Fibroblast of lung (primary cell): Measurements from ENCODE around the gene THPO.

Experiments
- CTCF ChIP-seq, 2 donors: IDR thresholded peaks in 1 of 2; conservative IDR thresholded peaks in 1 of 2; 1 replicate in 1 of 2; 2 replicates in 1 of 2; pipeline ENCODE4 v1.5.1; 2011 to 2012; ENCODE audit warnings: low read length in 2 of 2, control low read depth in 1 of 2, inconsistent platforms in 1 of 2, low read depth in 1 of 2, mild to moderate bottlenecking in 1 of 2
- EZH2 ChIP-seq: IDR thresholded peaks from 2 replicates; pipeline ENCODE4 v1.5.1; 2012; ENCODE audit warnings: low read length, control low read depth, mild to moderate bottlenecking; ENCODE audit errors: missing control alignments

GRCh38 chr3:184328516-184328915 lies 49.5 kb downstream of the THPO start:
- TF ChIP-seq CTCF (conservative IDR thresholded peaks at IDR 0.05 in 1 of 2, IDR thresholded peaks at IDR 0.05 in 1 of 2; ENCODE audit: low read depth in 1 of 2, low read length in 2 of 2) = no peak
- TF ChIP-seq EZH2 = no peak
